ENCODE results near the gene ANKS4B. TPM values are rescaled to one million over a fixed set of nuclear protein-coding genes. Genes with fewer than 3 reads are reported as not detected.

The ANKS4B gene
- total and polyA plus RNA-seq, 2 experiments from 2014 or later = 0.07 TPM; not detected in 1

DNA sequence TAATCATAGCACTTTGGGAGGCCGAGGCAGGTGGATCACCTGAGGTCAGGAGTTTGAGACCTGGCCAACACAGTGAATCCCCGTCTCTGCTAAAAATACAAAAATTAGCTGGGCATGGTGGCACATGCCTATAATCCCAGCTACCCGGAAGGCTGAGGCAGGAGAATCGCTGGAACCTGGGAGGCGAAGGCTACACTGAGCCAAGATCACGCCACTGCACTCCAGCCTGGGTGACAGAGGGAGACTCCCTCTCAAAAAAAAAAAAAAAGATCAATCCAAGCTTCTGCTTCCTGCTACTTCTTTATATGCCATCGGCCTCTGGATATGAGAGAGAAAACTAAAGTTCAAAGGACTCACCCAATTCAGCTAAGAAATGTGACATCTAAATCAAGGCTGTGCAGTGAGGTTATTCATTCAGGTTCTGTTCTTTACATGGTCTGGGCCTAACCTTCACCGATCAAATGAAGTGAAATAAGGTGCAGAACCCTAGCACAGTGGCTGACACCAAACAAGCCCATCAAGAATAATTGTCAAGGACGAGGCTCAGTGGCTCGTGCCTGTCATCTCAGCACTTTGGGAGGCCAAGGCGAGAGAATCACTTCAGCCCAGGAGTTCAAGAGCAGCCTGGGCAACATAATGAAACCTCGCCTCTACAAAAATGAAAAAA lies 47.7 kb upstream of the ANKS4B start (continued):
- TF ChIP-seq EZH2 (IDR thresholded peaks at IDR 0.05; ENCODE audit: low read depth, unreplicated experiment) = no peak
- no peak for TF ChIP-seq ZNF114 (CRISPR knock-in tag; IDR thresholded peaks at IDR 0.05)
- TF ChIP-seq STAT1 (IDR thresholded peaks at IDR 0.05; ENCODE audit: unreplicated experiment) = no peak
- TF ChIP-seq, protein P1, sequence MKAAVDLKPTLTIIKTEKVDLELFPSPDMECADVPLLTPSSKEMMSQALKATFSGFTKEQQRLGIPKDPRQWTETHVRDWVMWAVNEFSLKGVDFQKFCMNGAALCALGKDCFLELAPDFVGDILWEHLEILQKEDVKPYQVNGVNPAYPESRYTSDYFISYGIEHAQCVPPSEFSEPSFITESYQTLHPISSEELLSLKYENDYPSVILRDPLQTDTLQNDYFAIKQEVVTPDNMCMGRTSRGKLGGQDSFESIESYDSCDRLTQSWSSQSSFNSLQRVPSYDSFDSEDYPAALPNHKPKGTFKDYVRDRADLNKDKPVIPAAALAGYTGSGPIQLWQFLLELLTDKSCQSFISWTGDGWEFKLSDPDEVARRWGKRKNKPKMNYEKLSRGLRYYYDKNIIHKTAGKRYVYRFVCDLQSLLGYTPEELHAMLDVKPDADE (IDR thresholded peaks at IDR 0.05) = no peak

DNA sequence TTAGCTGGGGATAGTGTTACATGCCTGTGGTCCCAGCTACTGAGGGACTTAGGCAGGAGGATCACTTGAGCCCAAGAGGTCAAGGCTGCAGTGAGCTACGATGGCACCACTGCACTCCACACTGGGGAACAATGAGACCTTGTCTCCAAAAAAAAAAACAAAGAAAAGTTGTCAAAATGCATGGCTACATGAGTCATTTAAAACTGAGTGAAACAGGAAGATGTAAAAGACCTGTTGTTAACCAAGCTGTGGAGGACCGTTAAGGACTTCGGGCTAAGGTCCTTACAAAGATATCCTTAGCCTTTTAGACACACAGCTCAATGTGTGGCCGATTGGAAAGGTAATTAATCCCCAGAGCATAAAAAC lies 47.2 kb upstream of the ANKS4B start:
- H2AFZ ChIP-seq = no peak overlapping the region
- H3K9me2 ChIP-seq (ENCODE audit: insufficient read depth) = no peaks in the 10 kb centered on the region; the same call in 1 of the 2 replicates
- ATAC-seq (no peak), DNase-seq (ENCODE audit: low spot score) (no peak)
- peaks cover 27% of the 10 kb centered on the region for H3K9me3 Mint-ChIP-seq
- H3K27ac Mint-ChIP-seq = no peak overlapping the region
- H3K4me3 Mint-ChIP-seq = no peak overlapping the region
- H3K4me2 ChIP-seq = no peak overlapping the region
- peaks cover 34% of the 10 kb centered on the region for H3K36me3 Mint-ChIP-seq (ENCODE audit: low read depth)
- H4K20me1 ChIP-seq (replicated peaks; ENCODE audit: insufficient read depth) = no peaks in the 10 kb centered on the region
- H3K27ac ChIP-seq (ENCODE audit: low read depth) = no peak overlapping the region
- H3K36me3 ChIP-seq (ENCODE audit: insufficient read depth) = peaks cover 11% of the 10 kb centered on the region
- TF ChIP-seq NANOG (IDR thresholded peaks at IDR 0.05; ENCODE audit: borderline replicate concordance) = no peak
- TF ChIP-seq, protein P2, sequence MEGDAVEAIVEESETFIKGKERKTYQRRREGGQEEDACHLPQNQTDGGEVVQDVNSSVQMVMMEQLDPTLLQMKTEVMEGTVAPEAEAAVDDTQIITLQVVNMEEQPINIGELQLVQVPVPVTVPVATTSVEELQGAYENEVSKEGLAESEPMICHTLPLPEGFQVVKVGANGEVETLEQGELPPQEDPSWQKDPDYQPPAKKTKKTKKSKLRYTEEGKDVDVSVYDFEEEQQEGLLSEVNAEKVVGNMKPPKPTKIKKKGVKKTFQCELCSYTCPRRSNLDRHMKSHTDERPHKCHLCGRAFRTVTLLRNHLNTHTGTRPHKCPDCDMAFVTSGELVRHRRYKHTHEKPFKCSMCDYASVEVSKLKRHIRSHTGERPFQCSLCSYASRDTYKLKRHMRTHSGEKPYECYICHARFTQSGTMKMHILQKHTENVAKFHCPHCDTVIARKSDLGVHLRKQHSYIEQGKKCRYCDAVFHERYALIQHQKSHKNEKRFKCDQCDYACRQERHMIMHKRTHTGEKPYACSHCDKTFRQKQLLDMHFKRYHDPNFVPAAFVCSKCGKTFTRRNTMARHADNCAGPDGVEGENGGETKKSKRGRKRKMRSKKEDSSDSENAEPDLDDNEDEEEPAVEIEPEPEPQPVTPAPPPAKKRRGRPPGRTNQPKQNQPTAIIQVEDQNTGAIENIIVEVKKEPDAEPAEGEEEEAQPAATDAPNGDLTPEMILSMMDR (conservative IDR thresholded peaks at IDR 0.05; ENCODE audit: low read depth in 2 of 2) = no peak
- TF ChIP-seq EZH2phosphoT487 (IDR thresholded peaks at IDR 0.05; ENCODE audit: unreplicated experiment) = no peak
- no peak for TF ChIP-seq ZNF331 (CRISPR knock-in tag; IDR thresholded peaks at IDR 0.05; ENCODE audit: low read depth)
- TF ChIP-seq, protein P3, sequence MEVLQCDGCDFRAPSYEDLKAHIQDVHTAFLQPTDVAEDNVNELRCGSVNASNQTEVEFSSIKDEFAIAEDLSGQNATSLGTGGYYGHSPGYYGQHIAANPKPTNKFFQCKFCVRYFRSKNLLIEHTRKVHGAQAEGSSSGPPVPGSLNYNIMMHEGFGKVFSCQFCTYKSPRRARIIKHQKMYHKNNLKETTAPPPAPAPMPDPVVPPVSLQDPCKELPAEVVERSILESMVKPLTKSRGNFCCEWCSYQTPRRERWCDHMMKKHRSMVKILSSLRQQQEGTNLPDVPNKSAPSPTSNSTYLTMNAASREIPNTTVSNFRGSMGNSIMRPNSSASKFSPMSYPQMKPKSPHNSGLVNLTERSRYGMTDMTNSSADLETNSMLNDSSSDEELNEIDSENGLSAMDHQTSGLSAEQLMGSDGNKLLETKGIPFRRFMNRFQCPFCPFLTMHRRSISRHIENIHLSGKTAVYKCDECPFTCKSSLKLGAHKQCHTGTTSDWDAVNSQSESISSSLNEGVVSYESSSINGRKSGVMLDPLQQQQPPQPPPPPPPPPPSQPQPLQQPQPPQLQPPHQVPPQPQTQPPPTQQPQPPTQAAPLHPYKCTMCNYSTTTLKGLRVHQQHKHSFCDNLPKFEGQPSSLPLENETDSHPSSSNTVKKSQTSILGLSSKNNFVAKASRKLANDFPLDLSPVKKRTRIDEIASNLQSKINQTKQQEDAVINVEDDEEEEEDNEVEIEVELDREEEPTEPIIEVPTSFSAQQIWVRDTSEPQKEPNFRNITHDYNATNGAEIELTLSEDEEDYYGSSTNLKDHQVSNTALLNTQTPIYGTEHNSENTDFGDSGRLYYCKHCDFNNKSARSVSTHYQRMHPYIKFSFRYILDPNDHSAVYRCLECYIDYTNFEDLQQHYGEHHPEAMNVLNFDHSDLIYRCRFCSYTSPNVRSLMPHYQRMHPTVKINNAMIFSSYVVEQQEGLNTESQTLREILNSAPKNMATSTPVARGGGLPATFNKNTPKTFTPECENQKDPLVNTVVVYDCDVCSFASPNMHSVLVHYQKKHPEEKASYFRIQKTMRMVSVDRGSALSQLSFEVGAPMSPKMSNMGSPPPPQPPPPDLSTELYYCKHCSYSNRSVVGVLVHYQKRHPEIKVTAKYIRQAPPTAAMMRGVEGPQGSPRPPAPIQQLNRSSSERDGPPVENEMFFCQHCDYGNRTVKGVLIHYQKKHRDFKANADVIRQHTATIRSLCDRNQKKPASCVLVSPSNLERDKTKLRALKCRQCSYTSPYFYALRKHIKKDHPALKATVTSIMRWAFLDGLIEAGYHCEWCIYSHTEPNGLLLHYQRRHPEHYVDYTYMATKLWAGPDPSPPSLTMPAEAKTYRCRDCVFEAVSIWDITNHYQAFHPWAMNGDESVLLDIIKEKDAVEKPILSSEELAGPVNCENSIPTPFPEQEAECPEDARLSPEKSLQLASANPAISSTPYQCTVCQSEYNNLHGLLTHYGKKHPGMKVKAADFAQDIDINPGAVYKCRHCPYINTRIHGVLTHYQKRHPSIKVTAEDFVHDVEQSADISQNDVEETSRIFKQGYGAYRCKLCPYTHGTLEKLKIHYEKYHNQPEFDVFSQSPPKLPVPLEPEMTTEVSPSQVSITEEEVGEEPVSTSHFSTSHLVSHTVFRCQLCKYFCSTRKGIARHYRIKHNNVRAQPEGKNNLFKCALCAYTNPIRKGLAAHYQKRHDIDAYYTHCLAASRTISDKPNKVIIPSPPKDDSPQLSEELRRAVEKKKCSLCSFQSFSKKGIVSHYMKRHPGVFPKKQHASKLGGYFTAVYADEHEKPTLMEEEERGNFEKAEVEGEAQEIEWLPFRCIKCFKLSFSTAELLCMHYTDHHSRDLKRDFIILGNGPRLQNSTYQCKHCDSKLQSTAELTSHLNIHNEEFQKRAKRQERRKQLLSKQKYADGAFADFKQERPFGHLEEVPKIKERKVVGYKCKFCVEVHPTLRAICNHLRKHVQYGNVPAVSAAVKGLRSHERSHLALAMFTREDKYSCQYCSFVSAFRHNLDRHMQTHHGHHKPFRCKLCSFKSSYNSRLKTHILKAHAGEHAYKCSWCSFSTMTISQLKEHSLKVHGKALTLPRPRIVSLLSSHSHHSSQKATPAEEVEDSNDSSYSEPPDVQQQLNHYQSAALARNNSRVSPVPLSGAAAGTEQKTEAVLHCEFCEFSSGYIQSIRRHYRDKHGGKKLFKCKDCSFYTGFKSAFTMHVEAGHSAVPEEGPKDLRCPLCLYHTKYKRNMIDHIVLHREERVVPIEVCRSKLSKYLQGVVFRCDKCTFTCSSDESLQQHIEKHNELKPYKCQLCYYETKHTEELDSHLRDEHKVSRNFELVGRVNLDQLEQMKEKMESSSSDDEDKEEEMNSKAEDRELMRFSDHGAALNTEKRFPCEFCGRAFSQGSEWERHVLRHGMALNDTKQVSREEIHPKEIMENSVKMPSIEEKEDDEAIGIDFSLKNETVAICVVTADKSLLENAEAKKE (CRISPR knock-in tag; IDR thresholded peaks at IDR 0.05) = no peak
- no peak for TF ChIP-seq STAT1 (IDR thresholded peaks at IDR 0.05; ENCODE audit: unreplicated experiment)
- TF ChIP-seq CREB1 (CRISPR knock-in tag; IDR thresholded peaks at IDR 0.05; ENCODE audit: low read depth) = no peak
- TF ChIP-seq ZNF114 (CRISPR knock-in tag; IDR thresholded peaks at IDR 0.05) = no peak
- TF ChIP-seq, protein P4, sequence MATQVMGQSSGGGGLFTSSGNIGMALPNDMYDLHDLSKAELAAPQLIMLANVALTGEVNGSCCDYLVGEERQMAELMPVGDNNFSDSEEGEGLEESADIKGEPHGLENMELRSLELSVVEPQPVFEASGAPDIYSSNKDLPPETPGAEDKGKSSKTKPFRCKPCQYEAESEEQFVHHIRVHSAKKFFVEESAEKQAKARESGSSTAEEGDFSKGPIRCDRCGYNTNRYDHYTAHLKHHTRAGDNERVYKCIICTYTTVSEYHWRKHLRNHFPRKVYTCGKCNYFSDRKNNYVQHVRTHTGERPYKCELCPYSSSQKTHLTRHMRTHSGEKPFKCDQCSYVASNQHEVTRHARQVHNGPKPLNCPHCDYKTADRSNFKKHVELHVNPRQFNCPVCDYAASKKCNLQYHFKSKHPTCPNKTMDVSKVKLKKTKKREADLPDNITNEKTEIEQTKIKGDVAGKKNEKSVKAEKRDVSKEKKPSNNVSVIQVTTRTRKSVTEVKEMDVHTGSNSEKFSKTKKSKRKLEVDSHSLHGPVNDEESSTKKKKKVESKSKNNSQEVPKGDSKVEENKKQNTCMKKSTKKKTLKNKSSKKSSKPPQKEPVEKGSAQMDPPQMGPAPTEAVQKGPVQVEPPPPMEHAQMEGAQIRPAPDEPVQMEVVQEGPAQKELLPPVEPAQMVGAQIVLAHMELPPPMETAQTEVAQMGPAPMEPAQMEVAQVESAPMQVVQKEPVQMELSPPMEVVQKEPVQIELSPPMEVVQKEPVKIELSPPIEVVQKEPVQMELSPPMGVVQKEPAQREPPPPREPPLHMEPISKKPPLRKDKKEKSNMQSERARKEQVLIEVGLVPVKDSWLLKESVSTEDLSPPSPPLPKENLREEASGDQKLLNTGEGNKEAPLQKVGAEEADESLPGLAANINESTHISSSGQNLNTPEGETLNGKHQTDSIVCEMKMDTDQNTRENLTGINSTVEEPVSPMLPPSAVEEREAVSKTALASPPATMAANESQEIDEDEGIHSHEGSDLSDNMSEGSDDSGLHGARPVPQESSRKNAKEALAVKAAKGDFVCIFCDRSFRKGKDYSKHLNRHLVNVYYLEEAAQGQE (IDR thresholded peaks at IDR 0.05; ENCODE audit: unreplicated experiment) = no peak
- TF ChIP-seq POLR2AphosphoS5 (IDR thresholded peaks at IDR 0.05; ENCODE audit: low read depth) = no peak
- H3K4me3 ChIP-seq = no peak overlapping the region
- no peaks in the 10 kb centered on the region for H3K4me1 Mint-ChIP-seq
- H3K79me2 ChIP-seq (replicated peaks; ENCODE audit: insufficient read depth) = no peaks in the 10 kb centered on the region
- no peaks in the 10 kb centered on the region for H3K4me1 ChIP-seq (ENCODE audit: insufficient read depth)
- no peaks in the 10 kb centered on the region for H3K27me3 Mint-ChIP-seq (ENCODE audit: insufficient read depth, low read depth, poor library complexity)
- no peaks in the 10 kb centered on the region for H3F3A ChIP-seq (replicated peaks; ENCODE audit: low read depth)
- no peaks in the 10 kb centered on the region for H3K27me3 ChIP-seq (ENCODE audit: insufficient read depth)

Data from GM23338 (cell line).